GM18907 (cell line): ENCODE measurements around the gene EIF4H.
"Not testable (repeated sequence)": the region's sequence is repeated elsewhere in the genome, so short reads cannot be mapped to it uniquely, and the experiment has no call there.

Source experiments
- ATAC-seq: cut with Tn5 transposase; IDR thresholded peaks from one replicate; pipeline ENCODE4 v1.9.1; 2021; ENCODE audit warnings: mild to moderate bottlenecking, moderate library complexity; ENCODE audit not compliant: unreplicated experiment

Gene EIF4H

GRCh38 chr7:74173866-74174605, at the start of gene EIF4H:
Gene EIF4H (plus strand): TSS chr7:74174356. CDS start chr7:74174384, 28 bp downstream.
- peak; percentile 80 for ATAC-seq

GRCh38 chr7:74126220-74126880, 47.8 kb upstream of the EIF4H start:
- ATAC-seq = no peak

- no peak for ATAC-seq
These were observed 44.3 kb upstream of the EIF4H start for GRCh38 chr7:74129887-74130286.

GRCh38 chr7:74130518-74130917, 43.6 kb upstream of the EIF4H start:
- no peak for ATAC-seq

GRCh38 chr7:74134117-74134620, 40.0 kb upstream of the EIF4H start:
- ATAC-seq = no peak

- ATAC-seq = no peak
These were observed 35.8 kb upstream of the EIF4H start for GRCh38 chr7:74138334-74138867.

GRCh38 chr7:74138945-74139843, 35.0 kb upstream of the EIF4H start:
- no peak for ATAC-seq

GRCh38 chr7:74141705-74142104, 32.5 kb upstream of the EIF4H start:
- ATAC-seq = no peak

GRCh38 chr7:74143383-74143782, 30.8 kb upstream of the EIF4H start:
- no peak for ATAC-seq

- ATAC-seq = no peak
These were observed 25.7 kb upstream of the EIF4H start for GRCh38 chr7:74148491-74148890.

GRCh38 chr7:74149071-74149470, 25.1 kb upstream of the EIF4H start:
- no peak for ATAC-seq

GRCh38 chr7:74149603-74150002, 24.6 kb upstream of the EIF4H start:
- no peak for ATAC-seq

GRCh38 chr7:74153736-74154135, 20.4 kb upstream of the EIF4H start:
- ATAC-seq = no peak

GRCh38 chr7:74155810-74156395, 18.3 kb upstream of the EIF4H start:
- ATAC-seq = no peak

GRCh38 chr7:74157605-74158004, 16.6 kb upstream of the EIF4H start:
- no peak for ATAC-seq

GRCh38 chr7:74164985-74165456, 9.1 kb upstream of the EIF4H start:
- no peak for ATAC-seq

- ATAC-seq = no peak
These were observed 8.1 kb upstream of the EIF4H start for GRCh38 chr7:74165867-74166593.

- ATAC-seq = not testable (repeated sequence)
These were observed 6.8 kb upstream of the EIF4H start for GRCh38 chr7:74167324-74167723.

GRCh38 chr7:74173074-74173473, 1.1 kb upstream of the EIF4H start:
- no peak for ATAC-seq

GRCh38 chr7:74173491-74173865, 678 bp upstream of the EIF4H start:
- no peak for ATAC-seq
